ENCODE data around the gene MCEMP1.
A peak's percentile ranks its signal among the peaks of the same experiment; 100 is the strongest.
"Not testable (repeated sequence)": the region's sequence is repeated elsewhere in the genome, so short reads cannot be mapped to it uniquely, and the experiment has no call there.

Gene MCEMP1

DNA sequence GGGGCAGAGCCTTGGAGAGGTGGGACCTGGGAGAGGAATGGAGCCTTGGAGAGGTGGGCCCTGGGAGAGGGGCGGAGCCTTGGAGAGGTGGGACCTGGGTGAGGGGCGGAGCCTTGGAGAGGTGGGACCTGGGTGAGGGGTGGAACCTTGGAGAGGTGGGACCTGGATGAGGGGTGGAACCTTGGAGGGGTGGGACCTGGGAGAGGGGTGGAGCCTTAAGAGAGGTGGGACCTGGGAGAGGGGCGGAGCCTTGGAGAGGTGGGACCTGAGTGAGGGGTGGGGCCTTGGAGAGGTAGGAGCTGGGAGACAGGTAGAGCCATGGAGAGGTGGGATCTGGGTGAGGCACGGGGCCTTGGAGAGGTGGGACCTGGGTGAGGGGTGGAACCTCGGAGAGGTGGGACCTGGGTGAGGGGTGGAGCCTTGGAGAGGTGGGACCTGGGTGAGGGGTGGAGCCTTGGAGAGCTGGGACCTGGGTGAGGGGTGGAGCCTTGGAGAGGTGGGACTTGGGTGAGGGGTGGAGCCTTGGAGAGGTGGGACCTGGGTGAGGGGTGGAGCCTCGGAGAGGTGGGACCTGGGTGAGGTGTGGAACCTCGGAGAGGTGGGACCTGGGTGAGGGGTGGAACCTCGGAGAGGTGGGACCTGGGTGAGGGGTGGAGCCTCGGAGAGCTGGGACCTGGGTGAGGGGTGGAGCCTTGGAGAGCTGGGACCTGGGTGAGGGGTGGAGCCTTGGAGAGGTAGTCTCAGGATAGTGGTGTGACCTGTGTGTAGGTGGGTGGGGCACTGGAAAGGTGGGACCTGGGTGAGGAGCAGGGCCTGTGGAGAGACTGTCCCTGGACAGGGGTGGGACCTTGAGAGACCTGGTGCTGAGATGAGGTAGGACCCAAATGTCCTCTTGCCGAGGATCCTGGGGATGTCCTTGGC is 33.0 kb upstream of the MCEMP1 start:
- DNase-seq: not testable (repeated sequence)

DNA sequence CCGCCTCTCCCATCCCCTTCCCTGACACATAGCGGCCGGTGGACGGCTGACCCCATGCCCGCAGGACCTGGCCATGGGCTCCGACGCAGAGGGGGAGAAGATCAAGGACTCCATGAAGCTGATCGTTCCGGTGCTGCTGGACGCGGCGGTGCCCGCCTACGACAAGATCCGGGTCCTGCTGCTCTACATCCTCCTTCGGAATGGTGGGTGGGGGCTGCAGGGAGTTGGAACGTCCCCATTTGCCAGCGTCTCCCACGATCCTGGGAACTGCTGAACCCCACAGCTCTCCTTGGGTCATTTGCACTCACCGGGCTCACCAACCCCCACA is 32.4 kb upstream of the MCEMP1 start:
- no peak for DNase-seq

DNA sequence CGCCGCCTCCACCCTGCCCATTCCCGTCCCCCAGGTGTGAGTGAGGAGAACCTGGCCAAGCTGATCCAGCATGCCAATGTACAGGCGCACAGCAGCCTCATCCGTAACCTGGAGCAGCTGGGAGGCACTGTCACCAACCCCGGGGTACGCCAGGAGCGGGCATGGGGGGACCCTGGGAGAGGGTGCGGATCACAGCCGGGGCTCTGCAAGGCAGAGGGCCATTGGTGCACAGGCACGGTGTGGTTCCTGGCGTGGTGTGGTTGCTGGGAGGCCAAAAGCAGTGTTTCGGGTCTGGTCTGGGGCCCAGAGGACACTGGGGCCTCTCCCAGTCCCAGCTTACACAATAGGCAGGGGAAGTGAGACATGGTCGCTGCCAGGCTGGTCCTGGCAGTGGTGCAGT is 31.7 kb upstream of the MCEMP1 start:
- no peak for DNase-seq

DNA sequence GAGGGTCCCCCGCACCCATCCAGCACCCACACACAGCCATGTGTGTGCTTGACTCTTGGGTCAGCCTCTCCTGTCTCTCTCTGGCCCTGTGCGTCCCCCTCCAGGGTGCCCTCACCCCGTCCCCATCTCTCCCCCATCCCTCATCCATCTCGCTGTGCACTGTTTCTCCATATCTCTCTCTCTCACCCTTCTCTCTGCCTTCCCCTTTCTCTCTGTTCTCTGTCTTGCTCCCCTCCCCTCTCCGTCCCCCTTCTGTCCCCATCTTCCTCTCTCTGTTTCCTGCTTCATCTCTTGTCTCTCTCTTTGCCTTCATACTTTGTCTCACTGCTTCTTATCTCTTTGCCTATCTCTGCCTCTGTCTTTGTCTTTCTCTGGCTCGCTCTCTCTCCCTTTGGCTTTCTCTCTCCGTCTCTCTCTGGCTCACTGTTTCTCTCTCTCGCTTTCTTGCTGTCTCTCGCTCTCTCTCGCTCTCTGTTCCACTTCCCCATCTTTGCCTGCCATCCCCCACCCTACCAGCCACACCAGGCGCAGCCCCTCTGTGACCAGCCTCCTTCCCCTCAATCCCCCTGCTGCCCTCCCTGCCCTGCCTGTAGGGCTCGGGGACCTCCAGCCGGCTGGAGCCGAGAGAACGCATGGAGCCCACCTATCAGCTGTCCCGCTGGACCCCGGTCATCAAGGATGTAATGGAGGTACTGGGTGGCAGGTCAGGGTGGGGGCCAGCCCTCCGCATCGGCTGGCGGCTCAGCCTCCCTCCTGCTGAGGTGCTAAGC is 31.0 kb upstream of the MCEMP1 start:
- no peak for DNase-seq

DNA sequence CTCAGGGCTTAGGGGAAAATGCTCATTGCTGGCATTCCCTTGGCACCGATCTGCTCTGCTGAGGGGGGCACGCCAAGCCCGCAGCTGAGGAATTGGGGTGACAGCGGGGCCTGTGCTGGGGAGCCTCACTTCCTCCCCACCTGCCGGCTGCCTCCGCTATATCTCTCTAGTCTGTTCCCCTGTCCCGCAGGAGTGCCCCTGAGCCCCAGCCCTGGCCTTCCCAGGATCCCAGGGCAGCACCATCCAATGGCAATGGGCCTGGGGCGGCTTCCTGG is 30.5 kb upstream of the MCEMP1 start:
- DNase-seq: no peak

DNA sequence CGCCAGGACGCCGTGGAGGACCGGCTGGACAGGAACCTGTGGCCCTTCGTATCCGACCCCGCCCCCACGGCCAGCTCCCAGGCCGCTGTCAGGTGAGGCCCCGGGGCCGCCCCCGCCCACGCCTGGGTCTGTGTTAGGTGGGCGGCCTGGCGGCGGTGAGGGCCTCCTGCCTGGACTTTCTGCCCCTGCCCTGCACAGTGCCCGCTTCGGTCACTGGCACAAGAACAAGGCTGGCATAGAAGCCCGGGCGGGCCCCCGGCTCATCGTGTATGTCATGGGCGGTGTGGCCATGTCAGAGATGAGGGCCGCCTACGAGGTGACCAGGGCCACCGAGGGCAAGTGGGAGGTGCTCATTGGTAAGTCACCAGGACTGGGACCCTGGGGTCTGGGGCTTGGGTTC is 29.7 kb upstream of the MCEMP1 start:
- no peak for DNase-seq

DNA sequence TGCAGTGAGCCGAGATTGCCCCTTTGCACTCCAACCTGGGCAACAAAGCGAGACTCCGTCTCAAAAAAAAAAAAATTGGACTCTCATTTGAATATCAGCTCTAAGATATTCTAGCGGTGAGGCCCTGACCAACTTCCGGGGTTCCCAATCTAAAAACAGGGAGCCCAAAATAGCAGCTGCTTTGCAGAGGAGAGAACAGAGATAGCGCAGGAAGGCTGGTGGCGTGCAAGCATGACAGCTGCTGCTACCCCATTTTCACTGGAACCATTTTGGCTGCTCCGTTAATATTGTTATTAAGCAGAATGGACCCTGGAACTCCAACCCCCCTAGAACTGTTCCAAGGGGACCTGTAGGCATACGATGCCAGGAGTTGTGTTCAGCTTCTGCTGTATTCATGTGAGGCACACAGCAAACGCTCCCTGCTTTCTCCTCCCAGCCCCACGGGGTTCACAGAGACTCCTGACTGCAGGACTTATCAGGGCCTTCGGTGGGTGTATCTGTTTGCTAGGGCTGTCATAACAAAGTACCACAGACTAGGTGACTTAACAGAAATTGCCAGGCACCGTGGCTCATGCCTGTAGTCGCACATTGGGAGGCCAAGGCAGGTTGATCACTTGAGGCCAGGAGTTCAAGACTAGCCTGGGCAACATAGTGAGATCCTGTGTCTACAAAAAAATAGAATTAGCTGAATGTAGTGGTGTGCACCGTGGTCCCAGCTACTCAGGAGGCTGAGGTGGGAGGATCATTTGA is 28.4 kb upstream of the MCEMP1 start:
- no peak for DNase-seq

DNA sequence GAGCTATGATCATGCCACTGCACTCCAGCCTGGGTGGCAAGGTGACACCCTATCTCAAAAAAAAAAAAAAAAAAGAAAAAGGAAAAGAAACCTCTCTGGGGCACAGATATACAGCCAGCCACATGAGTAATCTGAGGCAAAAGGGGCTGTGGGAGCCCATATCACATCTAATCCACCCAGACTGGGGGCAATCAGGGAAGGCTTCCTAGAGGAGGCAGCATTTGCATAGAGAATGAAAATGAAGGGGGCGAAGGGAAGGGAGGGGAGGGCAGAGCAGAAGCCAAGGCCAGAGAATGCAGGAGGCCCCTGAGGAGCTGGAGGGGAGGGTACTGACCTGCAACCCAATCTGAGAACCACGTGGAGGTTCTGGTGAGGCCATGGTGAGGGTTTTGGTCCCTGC is 26.7 kb upstream of the MCEMP1 start:
- DNase-seq: no peak

DNA sequence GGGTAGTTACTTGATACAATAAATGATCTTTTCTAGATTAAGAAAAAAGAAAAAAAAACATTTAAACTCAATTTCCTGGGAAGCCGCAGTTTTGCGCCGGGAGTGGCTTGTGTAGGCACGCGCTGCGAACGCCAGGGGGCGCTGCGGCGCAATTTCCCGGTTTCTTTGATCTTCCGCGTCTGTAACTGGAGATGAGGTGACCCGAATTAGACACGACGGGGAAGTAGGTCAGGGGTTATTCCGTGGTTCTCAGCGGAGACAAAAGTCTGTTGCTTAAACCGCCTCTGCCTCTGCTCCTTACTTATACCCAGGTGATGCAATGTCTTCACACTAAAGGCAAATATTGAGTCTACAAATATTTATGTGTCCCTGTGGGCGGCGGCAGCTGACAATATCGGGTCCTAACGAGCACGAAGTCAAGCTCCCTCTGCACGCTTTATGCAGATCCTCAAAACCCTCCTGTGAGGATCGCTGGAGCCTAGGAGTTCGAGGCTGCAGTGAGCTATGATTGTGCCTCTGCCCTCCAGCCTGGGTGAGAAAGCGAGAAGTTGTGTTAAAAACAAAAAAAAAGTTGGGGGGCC is 24.7 kb upstream of the MCEMP1 start:
- peak; percentile 92 for DNase-seq

DNA sequence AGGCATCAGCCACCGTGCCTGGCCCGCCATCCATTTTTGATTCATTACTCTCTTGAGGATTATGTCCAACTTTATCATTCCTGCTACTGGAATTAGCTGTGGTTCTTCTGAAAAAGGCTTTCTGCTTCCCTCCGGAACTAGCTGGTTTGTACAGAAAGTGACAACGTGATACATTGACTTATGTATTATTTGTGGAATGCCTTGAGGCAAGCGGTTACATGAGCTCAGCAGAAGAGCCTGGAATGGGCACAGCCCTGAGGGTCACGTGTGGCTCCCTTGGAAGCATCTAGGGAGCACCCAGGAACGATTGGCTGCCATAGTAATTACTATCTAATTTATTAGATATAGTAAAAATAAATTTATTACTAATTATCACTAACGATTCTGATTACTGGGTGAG is 22.5 kb upstream of the MCEMP1 start:
- DNase-seq: no peak

DNA sequence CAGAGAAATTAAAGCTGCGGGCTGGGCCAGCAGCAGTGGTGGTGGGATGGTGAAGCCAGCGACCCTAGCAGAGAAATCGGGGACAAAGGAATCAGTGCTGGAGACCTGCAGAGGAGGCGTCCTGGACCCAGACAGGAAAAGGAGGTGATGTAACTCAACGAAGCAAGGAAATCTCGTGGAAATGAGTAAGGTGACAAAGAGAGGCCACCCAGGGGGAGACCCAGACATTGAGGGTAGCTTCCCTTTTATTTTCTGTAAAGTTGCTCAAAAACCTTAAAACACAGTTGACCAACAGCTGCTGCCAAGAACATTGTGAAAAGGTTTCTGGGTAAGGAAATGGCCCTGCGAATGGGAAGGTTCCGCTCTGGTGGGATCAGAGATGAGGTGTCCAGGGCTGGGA is 21.3 kb upstream of the MCEMP1 start:
- DNase-seq: no peak

DNA sequence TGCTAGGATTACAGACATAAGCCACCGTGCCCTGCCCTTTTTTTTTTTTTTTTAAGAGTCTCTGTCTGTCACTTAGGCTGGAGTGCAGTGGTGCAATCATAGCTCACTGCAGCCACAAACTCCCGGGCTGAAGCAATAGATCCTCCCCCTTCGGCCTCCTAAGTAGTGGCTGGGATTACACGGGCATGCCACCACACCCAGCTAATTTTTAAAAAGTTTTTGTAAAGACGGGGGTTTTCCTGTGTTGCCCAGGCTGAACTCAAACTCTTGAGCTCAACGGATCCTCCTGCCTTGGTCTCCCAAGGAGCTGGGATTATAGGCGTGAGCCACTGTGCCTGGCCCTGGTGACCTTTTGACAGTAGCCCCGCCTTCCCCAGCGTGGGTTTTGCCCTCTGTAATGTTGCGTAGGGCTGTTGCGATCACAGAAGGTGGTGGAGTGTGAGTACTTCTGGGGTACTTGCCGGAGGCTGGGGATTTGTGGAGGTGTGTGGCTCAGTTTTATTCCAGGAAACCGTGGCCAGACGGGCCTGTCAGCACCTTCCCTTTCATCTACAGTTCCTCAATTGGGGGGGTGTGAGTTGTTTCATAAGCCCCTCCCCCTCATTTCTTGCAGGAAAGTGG is 19.6 kb upstream of the MCEMP1 start:
- DNase-seq: no peak

DNA sequence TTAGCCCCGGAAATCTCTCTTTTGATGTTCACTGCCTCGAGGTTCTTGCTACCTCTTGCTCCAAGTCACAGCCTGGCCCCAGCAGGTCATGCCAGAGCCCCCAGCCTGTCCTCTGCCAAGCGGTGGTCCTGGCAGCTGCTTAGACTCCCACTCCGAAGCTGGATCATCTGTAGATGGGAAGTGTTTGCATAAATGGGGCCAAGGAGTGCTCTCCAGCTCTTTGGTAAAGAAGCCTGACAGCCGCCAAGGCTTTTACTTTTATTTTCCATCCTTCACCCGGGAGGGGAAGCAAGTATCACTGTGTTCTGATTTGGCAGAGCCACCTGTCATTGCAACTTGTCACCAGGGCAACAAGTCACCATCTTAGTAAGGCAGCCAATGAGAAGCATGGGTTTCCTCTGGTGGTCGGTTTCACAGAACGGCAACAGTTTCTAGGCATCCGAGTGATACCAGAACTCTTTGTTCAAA is 18.6 kb upstream of the MCEMP1 start:
- DNase-seq: no peak

DNA sequence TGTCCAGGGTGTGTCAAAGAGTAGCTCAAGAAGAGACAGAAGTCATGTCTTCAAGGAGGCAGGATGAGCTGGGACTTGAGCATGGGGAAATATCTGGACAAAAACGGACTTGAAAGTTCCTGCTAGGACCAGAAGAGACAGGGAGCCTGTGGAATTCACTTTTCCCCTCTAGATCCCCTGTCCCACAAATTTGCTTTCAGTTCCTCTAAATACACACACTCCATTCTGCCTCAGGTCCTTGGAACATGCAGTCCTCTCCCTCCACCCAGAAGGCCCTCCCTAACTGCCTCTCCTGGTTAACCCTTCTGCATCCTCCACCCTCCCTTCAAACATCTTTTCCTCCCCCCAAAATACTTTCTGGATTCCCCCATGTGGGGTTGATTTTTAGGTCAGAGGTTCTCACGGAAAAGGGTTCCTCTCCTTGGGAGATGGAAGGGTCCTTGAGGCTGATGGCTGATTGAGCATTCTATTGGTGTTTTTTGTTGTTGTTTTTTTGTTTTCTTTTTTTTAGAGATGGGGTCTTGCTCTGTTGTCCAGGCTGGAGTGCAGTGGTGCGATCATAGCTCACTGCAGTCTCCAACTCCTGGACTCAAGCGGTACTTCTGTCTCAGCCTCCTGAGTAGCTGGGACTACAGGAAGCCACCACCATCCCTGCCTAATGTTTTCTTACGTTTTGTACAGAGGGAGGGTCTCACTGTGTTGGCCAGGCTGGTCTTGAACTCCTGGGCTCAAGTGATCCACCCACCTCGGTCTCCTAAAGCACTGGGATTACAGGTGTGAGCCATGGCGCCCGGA is 14.9 kb upstream of the MCEMP1 start:
- DNase-seq: no peak

DNA sequence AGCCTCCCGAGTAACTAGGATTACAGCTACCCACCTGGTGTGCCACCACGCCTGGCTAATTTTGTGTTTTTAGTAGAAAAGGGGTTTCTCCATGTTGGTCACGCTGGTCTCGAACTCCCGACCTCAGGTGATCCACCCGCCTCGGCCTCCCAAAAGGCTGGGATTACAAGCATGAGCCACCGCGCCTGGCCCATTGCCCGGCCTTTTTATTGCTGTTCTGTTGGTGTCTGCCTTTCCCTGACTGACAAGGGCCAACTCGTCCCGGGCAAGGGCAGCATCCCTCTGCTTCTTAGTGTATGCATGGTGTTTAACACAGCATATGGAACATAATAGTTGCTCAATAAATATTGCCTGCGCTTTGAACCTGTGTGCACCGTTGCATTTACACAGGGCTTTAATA is 14.2 kb upstream of the MCEMP1 start:
- no peak for DNase-seq

DNA sequence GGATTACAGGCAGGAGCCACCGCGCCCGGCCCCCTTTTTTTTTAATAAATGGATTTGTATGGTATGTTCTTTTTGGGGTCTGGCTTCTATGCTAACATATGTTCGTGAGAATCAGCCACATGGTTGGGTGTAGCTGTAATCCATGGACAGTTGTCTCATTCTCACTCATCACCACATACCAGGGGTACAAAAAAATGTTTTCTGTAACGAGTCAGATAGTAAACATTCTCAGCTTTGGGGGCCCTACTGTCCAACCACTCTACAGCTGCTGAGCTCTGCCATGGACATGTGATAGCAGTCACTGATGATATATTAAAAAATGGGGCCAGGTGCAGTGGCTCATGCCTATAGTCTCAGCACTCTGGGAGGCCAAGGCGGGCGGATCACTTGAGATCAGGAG is 13.2 kb upstream of the MCEMP1 start:
- DNase-seq: no peak

DNA sequence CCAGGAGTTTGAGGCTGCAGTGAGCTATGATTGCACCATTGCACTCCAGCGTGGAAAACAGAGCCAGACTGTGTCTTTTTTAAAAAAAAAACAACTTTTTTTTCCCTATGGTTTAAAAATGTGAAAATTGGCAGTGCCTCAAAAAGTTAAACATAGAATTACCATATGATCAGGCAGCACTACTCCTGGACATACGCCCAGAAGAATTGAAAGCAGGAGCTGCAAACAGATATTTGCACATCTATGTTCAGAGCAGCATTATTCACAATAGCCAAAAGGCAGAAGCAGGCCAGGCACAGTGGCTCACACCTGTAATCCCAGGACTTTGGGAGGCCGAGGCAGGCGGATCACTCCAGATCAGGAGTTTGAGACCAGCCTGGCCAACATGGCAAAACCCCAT is 11.8 kb upstream of the MCEMP1 start:
- DNase-seq: no peak

DNA sequence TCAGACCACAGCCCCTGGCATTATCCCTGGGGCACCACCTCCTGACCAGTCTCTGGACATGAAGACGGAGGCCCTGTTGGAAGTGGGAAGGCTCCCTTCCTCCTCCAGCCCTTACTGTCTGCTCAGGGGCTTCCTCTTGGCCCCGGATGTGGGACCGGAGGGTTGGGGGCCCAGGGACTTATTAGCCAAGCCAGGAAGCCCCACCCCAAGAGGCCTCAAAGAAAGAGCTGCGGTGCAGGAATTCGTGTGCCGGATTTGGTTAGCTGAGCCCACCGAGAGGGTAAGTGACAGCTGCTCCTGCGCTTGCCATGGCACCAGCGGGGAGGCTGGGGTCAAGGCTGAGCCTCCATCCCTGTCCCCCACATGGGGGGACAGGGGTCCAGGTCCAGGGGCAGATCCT is 8.0 kb upstream of the MCEMP1 start, which contains the start of gene RETN:
RETN (plus strand) TSS at position 208 of the 400 bp plus-strand sequence. CDS start 278 bp downstream, outside the sequence.
- no peak for DNase-seq

DNA sequence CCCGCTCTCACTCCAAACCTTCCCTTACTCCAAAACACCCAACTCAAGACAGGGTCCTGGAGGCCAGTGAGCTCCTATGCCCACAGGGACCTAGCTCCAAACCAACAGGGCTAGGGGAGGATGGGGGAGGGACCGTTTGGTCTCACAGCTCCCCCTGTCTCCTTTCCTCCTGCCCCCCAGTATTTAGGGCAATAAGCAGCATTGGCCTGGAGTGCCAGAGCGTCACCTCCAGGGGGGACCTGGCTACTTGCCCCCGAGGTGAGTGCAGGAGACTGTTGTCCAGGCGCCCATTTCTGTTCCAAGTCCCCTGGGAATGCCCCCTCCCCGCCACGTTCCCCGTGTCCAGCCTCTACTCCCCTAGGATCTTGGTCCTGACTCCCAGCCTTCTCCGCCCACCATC is 7.2 kb upstream of the MCEMP1 start:
- DNase-seq: no peak

DNA sequence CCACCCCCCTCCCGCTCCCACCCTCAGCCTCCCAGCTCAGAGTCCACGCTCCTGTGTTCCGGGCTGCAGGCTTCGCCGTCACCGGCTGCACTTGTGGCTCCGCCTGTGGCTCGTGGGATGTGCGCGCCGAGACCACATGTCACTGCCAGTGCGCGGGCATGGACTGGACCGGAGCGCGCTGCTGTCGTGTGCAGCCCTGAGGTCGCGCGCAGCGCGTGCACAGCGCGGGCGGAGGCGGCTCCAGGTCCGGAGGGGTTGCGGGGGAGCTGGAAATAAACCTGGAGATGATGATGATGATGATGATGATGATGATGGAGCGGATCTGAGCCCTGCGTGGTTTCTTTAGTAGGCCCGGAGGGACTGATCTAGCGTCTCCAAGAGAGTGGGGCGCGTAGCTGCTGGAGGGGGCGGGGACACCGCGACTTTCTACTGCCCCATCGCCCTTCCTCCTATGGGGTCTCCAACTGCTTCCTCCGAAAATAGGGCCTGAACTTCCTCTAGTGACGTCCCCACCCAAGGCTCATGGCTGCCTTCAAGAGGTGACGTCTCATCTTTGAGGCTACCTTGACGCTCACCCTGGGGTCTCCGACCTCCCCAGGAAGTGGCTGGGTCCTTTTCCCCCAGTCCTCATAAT is 6.6 kb upstream of the MCEMP1 start:
- DNase-seq: no peak

DNA sequence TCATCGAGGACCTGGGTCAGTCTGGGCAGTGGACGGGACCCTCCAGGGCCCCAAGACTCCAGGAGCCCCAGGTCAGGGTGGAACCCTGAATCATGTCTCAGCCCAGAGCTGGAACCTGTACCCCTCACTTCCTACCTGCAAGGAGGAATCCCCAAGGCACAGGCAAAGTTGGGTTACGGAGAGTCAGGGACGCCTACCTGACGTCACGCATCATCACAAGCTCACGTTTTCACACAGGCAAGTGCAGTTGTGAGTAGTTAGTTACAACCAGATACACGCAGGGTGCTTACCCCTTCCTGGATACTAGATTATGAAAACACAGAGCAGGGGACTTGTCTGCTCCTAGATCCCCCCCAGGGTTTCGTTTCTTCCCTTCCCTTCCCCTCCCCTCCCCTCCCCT is 6.1 kb upstream of the MCEMP1 start:
- DNase-seq: no peak

DNA sequence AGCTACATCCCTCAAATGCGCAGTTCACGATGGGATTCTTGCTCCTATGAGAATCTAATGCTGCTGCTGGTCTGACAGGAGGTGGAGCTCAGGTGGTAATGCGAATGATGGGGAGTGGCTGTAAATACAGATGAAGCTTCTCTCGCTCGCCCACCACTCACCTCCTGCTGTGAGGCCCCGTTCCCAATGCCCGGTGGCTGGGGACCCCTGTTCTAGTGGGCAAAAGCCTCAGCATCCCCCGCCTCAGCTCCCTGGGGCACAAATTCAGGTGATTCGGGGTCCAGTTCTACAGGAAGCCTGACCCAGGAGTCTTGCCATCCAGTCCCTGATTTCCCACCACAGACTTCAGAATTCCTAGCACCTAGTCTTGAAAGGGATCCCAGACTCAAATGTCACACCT is 4.4 kb upstream of the MCEMP1 start:
- no peak for DNase-seq
